SU-DHL-6 (cell line): Measurements from ENCODE around the gene ATP11A.

Experiments
- EZH2phosphoT487 ChIP-seq: fragments of 200-600 bp; sonication (generic), shearing (Covaris generic); conservative IDR thresholded peaks from 2 replicates; pipeline ENCODE4 v1.6.1; 2018; ENCODE audit warnings: mild to moderate bottlenecking, antibody characterized with exemption, low read length, moderate library complexity, mixed read lengths
- TF ChIP-seq, protein P1 (sequence below): fragments of 200-600 bp; sonication (generic); IDR thresholded peaks from one replicate; pipeline ENCODE4 v1.5.1; 2017; ENCODE audit warnings: antibody characterized with exemption, mild to moderate bottlenecking, low read length, moderate library complexity; ENCODE audit not compliant: insufficient read depth, poor library complexity, severe bottlenecking

DNA sequence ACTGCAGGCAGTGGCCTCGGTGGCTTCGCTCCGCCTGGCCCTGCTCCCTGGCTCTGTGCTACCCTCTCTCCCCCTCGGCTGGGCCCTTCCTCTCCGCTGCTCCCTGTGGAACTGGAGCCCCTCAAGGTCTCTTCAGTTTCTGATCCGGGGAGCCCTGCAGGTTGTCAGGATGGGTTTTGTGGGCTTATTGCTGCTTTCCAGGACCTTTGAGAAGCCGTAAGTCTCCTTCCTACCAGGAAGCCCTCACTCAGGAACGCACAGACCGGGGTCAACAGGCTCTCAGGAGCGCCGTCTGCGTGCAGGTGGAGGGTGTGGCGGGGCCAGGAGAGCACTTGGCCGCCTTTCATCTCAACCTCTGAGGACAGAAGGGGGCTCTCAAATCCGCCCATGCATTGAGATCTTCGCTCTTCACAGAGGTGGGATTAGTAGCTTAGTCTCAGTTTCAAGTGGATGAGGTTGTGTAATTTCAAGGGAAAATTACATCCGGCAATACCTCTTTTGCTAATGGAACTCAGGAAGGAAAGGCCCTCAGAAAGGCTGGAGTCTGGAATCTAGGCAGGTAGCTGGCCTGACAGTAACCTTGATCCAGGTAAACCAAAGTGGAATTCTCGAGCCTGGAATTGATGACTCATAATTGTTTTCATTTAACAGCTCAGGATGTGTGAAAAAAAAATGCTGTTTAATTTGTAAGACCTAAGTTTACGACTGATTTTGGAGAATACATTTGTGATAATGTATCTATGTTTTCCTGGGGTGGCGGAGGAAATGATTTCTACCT lies 102.0 kb downstream of the ATP11A start:
- TF ChIP-seq, protein P1, sequence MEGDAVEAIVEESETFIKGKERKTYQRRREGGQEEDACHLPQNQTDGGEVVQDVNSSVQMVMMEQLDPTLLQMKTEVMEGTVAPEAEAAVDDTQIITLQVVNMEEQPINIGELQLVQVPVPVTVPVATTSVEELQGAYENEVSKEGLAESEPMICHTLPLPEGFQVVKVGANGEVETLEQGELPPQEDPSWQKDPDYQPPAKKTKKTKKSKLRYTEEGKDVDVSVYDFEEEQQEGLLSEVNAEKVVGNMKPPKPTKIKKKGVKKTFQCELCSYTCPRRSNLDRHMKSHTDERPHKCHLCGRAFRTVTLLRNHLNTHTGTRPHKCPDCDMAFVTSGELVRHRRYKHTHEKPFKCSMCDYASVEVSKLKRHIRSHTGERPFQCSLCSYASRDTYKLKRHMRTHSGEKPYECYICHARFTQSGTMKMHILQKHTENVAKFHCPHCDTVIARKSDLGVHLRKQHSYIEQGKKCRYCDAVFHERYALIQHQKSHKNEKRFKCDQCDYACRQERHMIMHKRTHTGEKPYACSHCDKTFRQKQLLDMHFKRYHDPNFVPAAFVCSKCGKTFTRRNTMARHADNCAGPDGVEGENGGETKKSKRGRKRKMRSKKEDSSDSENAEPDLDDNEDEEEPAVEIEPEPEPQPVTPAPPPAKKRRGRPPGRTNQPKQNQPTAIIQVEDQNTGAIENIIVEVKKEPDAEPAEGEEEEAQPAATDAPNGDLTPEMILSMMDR: no peak
- TF ChIP-seq EZH2phosphoT487: no peak
